NT2/D1 (cell line): ENCODE measurements around the gene CARS2.

ENCODE experiments used
- DNase-seq: peaks from one replicate; pipeline ENCODE4 v3.0.0-alpha.2; 2011; ENCODE audit warnings: low read depth, low spot score
- H3K27me3 ChIP-seq: 2 replicates; pipeline ENCODE4 v1.6.0; 2011; ENCODE audit warnings: mild to moderate bottlenecking; ENCODE audit not compliant: insufficient read length, insufficient read depth
- H3K36me3 ChIP-seq: 2 replicates; pipeline ENCODE4 v1.6.1; 2011; ENCODE audit warnings: mild to moderate bottlenecking, low read length, mixed read lengths; ENCODE audit not compliant: insufficient read depth, insufficient read length
- H3K4me1 ChIP-seq: 2 replicates; pipeline ENCODE4 v1.5.1; 2011; ENCODE audit not compliant: insufficient read depth, insufficient read length
- H3K4me3 ChIP-seq: 2 replicates; pipeline ENCODE4 v1.5.1; 2011; ENCODE audit warnings: low read depth; ENCODE audit not compliant: insufficient read length
- H3K9ac ChIP-seq: 2 replicates; pipeline ENCODE4 v1.6.0; 2011; ENCODE audit warnings: low read depth; ENCODE audit not compliant: insufficient read length
- H3K9me3 ChIP-seq: 2 replicates; pipeline ENCODE4 v1.5.1; 2011; ENCODE audit warnings: mild to moderate bottlenecking, low read length; ENCODE audit not compliant: insufficient read depth
- SUZ12 ChIP-seq: IDR thresholded peaks from 2 replicates; pipeline ENCODE4 v1.6.1; 2011; ENCODE audit not compliant: insufficient read length, insufficient read depth; ENCODE audit errors: extremely low read depth
- YY1 ChIP-seq: IDR thresholded peaks from 2 replicates; pipeline ENCODE4 v1.6.1; 2011; ENCODE audit not compliant: insufficient read length, insufficient read depth
- ZNF274 ChIP-seq: IDR thresholded peaks from 2 replicates; pipeline ENCODE4 v1.6.1; 2011; ENCODE audit warnings: mild to moderate bottlenecking, low read depth, low read length

The CARS2 gene

DNA sequence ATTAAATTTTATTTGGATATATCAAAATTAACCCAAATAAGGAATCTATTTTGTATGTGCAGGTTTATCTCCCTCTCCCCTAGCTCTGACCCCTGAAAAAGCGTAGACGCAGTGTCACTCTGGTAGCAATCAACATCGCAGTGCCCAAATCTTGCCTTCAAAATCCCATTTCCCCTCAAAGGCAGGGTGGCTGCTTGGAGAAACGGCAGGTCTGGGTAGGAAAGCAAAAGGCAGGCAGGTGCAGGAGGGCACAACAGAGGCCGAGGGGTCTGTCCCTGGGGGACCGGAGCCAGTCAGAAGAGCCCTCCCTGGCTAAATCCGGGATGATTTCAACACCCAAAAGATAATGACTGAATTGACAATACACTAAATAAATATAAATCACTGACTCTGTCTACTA is 48.7 kb downstream of the CARS2 start:
- peaks cover 18% of the 10 kb centered on the region for H3K36me3 ChIP-seq
- TF ChIP-seq ZNF274 (no peak), SUZ12 (no peak), YY1 (no peak)
- no peaks in the 10 kb centered on the region for H3K27me3 ChIP-seq
- no peaks in the 10 kb centered on the region for H3K4me1 ChIP-seq
- no peak for DNase-seq
- H3K9me3 ChIP-seq, result peaks cover 17% of the 10 kb centered on the region; the same call in 1 of the 2 replicates
- no peak overlapping the region for H3K4me3 ChIP-seq
- no peak overlapping the region for H3K9ac ChIP-seq

DNA sequence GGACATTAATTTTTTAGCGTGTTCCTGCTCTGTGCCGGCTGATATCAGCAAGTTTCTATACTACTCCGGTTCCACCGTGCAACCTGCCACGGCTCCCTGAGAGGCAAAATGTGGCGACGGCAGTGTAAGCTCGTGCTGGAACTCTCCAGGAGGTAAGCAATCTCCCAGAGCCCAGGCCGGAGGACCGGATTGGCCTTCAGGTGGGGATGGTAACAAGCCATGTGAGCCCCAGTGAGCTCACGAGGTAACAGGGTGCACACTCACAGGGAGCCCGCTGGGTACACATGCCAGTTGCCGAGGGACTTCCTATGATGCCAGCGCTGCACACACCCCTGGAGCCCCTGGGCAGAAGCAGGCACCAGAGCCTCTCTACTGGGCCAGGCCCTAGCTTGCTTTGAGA is 52.1 kb downstream of the CARS2 start:
- DNase-seq, result no peak
- TF ChIP-seq ZNF274 (no peak), YY1 (no peak), SUZ12 (no peak)
- no peaks in the 10 kb centered on the region for H3K4me1 ChIP-seq

DNA sequence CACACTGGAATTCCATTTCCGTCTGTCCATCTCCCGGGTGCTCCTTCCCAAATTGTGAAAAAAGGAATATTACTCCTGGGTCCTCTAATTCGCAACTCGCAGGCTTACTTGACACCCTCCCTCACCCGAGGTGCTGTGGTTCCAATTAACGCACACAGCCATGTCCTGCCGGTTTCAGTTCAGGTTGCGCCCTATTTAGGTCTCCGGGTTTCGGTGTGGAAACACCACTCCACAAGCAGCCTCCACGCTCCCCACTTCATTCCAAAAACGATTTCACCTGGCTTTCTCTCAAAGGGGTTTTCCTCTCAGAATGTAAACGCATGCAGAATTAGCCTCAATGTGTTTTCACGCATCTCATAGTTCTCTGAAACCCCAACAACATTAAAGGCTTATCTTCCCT is 52.6 kb downstream of the CARS2 start:
- DNase-seq, result no peak
- no peak for TF ChIP-seq SUZ12
- TF ChIP-seq ZNF274, result no peak
- TF ChIP-seq YY1, result no peak
- Histone ChIP-seq H3K4me1 (no peaks in the 10 kb centered on the region), H3K27me3 (no peaks in the 10 kb centered on the region), H3K9ac (no peak overlapping the region), H3K4me3 (no peak overlapping the region), H3K9me3 (0 out of 2 replicates have a peak, but pooled peaks cover 5% of the 10 kb centered on the region), H3K36me3 (peaks cover 27% of the 10 kb centered on the region)

More for the DNA sequence above, 52.1 kb downstream of the CARS2 start:
- no peaks in the 10 kb centered on the region for H3K27me3 ChIP-seq
- H3K4me3 ChIP-seq, result no peak overlapping the region
- no peak overlapping the region for H3K9ac ChIP-seq
- 0 out of 2 replicates have a peak, but pooled peaks cover 5% of the 10 kb centered on the region for H3K9me3 ChIP-seq
- H3K36me3 ChIP-seq, result peaks cover 27% of the 10 kb centered on the region

DNA sequence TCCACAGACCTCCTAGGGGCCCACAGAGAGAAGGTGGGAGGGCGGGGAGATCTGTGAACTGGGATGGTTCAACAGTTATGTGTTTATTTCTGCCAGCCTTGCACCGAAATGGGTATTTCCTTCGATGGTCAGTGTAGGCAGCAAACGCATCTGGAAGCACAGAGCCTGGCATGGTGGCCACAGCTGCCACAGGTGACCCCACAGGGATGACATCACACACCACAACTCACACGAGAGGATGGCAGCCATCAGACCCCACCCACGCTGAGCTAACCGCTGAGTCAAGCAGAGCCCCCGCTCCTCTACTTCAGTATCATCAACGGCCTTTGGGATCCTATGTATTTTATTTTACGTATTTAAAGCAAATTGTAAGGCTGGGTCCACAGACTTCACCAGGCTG is 53.2 kb downstream of the CARS2 start:
- Histone ChIP-seq H3K9me3 (0 out of 2 replicates have a peak, but pooled peaks cover 2% of the 10 kb centered on the region), H3K4me3 (no peak overlapping the region), H3K9ac (no peak overlapping the region), H3K36me3 (peaks cover 27% of the 10 kb centered on the region), H3K4me1 (no peaks in the 10 kb centered on the region), H3K27me3 (no peaks in the 10 kb centered on the region)
- TF ChIP-seq ZNF274 (no peak), SUZ12 (no peak)
- no peak for DNase-seq

DNA sequence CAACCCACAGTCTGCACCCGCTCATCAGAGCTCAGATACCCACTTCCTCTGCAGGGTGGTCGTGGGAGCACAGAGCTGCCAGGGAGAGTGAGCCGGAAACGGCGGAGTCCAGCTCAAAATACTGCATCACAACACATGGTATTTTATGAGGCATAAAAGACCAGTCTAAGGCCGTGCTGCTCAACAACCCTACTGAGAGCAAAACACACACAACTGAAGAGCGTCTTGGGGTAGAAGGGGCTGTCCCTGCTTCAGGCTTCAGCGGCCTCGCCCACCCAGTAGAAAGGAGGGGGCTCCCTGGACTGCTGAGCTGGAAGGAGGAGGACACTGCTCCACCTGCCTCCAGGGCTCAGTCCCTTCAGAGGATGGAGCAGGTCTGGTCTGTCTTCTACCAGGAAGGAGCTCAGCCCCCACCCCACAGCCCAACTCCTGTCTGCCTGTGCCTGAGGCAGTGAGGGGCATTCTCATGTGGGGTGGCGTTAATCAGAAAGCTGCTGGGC is 53.6 kb downstream of the CARS2 start:
- no peaks in the 10 kb centered on the region for H3K4me1 ChIP-seq
- H3K36me3 ChIP-seq, result peaks cover 29% of the 10 kb centered on the region
- H3K9ac ChIP-seq, result no peak overlapping the region
- no peaks in the 10 kb centered on the region for H3K9me3 ChIP-seq
- TF ChIP-seq SUZ12 (no peak), YY1 (no peak), ZNF274 (no peak)
- H3K27me3 ChIP-seq, result no peaks in the 10 kb centered on the region
- H3K4me3 ChIP-seq, result no peak overlapping the region
- no peak for DNase-seq

DNA sequence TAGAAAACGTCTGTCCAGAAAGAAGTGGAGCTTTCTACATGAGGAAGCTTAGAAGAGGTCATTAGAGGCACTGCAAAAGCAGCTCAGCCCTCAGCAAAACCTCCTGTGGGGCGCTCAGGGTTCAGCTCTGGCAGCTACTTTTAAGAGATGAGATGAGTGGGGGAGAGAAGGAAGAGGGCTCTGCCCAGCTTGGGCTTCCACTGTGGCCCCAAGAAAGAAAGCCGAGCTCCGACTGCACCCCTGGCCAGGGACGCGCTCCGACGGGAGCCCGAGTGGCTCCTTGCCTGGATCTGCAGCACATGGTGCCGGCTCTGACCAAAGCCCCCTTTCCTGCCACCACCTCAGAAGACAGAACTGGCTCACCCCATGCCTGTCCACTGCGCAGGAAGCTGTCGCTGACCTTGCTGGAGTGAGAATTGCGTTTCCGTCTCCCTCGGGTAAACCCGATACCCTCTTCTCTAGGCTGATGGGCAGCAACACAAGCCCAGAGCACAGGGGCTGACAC is 54.1 kb downstream of the CARS2 start:
- Histone ChIP-seq H3K27me3 (no peaks in the 10 kb centered on the region), H3K9me3 (no peaks in the 10 kb centered on the region), H3K9ac (no peak overlapping the region), H3K4me1 (no peaks in the 10 kb centered on the region), H3K4me3 (no peak overlapping the region), H3K36me3 (peaks cover 26% of the 10 kb centered on the region)
- no peak for DNase-seq
- no peak for TF ChIP-seq SUZ12
- no peak for TF ChIP-seq YY1
- TF ChIP-seq ZNF274, result no peak

DNA sequence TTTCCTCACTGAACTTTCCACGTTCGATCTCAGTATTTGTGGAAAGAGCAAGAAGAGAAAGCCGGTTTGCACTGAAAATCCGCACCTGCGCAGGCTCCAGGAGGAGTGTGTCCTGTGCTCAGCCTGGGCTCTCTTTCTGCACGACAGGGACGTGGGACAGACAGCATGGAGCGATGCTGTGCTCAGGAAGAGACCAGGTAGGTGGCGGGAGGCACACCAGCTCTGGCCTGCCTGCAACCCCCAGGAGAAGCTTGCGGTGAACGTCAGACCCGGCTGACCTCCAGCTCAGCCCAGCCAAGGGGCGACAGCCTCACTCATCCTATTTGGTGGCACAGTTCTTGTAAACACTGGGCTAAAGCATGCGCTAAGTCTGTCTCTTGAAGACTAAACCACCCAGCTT is 54.6 kb downstream of the CARS2 start:
- H3K27me3 ChIP-seq, result no peaks in the 10 kb centered on the region
- no peaks in the 10 kb centered on the region for H3K4me1 ChIP-seq
- no peaks in the 10 kb centered on the region for H3K9me3 ChIP-seq
- H3K9ac ChIP-seq, result no peak overlapping the region
- no peak for DNase-seq
- H3K4me3 ChIP-seq, result no peak overlapping the region
- peaks cover 26% of the 10 kb centered on the region for H3K36me3 ChIP-seq
- no peak for TF ChIP-seq SUZ12
- no peak for TF ChIP-seq ZNF274
- TF ChIP-seq YY1, result no peak
